ENCODE measurements around the gene ZNF709. TPM values are rescaled to one million over a fixed set of nuclear protein-coding genes. Genes with fewer than 3 reads are reported as not detected.
A peak's percentile ranks its signal among the peaks of the same experiment; 100 is the strongest.

The ZNF709 gene
- total and polyA plus RNA-seq, 2 of the 13 experiments (the other 11 are each of a cell fraction or from before 2014, with no cell fraction given), result 1.5 to 3.9 TPM

DNA sequence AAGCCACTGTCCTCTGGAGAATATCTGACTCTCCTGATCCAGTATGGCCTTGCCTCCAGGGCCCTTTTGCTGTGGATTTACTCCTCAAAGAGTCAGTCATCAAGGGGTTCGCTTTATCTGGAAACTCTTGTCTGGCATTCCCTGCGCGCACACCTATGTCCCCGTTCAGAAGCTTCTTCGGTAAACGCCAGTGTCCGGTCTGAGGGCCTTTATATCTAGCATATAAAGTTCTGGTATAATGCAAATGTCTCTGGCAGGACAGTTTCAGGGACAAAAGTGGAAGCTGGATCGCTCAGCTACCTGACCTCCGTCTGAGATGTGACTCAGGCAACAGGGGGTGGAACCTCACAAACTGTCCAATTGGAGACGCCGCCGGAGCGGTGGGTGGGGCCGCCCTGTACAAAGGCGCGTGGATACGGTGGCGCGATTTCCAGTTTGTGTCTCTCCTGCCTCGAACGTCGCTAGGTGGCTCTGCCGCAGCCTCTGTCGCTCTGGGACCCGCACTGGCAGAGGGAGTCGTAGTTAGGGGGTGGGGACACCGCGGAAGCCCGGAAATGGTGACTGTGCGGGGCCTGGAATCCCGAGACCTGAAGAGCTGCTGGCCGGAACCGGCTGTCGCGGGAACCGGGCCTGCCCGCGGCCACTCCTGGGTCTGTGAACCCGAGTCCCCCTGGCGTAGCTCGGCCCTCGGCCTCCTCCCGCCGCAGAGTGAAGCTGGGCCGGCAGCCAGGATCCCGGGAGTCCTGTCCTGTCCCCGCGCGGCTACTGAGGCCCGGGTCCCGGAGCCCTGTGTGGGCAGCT, 10.6 kb upstream of the ZNF709 start (continued):
- TF ChIP-seq, protein P1, sequence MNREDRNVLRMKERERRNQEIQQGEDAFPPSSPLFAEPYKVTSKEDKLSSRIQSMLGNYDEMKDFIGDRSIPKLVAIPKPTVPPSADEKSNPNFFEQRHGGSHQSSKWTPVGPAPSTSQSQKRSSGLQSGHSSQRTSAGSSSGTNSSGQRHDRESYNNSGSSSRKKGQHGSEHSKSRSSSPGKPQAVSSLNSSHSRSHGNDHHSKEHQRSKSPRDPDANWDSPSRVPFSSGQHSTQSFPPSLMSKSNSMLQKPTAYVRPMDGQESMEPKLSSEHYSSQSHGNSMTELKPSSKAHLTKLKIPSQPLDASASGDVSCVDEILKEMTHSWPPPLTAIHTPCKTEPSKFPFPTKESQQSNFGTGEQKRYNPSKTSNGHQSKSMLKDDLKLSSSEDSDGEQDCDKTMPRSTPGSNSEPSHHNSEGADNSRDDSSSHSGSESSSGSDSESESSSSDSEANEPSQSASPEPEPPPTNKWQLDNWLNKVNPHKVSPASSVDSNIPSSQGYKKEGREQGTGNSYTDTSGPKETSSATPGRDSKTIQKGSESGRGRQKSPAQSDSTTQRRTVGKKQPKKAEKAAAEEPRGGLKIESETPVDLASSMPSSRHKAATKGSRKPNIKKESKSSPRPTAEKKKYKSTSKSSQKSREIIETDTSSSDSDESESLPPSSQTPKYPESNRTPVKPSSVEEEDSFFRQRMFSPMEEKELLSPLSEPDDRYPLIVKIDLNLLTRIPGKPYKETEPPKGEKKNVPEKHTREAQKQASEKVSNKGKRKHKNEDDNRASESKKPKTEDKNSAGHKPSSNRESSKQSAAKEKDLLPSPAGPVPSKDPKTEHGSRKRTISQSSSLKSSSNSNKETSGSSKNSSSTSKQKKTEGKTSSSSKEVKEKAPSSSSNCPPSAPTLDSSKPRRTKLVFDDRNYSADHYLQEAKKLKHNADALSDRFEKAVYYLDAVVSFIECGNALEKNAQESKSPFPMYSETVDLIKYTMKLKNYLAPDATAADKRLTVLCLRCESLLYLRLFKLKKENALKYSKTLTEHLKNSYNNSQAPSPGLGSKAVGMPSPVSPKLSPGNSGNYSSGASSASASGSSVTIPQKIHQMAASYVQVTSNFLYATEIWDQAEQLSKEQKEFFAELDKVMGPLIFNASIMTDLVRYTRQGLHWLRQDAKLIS (CRISPR knock-in tag; IDR thresholded peaks at IDR 0.05), result no peak
- TF ChIP-seq ZNF10 (CRISPR knock-in tag; IDR thresholded peaks at IDR 0.05; ENCODE audit: borderline replicate concordance, low read depth) (no peak), GATAD1 (CRISPR knock-in tag; IDR thresholded peaks at IDR 0.05) (peak; percentile 85), NFYB (CRISPR knock-in tag; IDR thresholded peaks at IDR 0.05) (peak; percentile 80), ZBTB21 (CRISPR knock-in tag; IDR thresholded peaks at IDR 0.05) (no peak), RAD21 (CRISPR knock-in tag; IDR thresholded peaks at IDR 0.05) (peak; percentile 75), ZNF776 (CRISPR knock-in tag; IDR thresholded peaks at IDR 0.05) (peak; percentile 59; the same call in 1 of the 2 replicates), TSC22D2 (CRISPR knock-in tag; IDR thresholded peaks at IDR 0.05; ENCODE audit: borderline replicate concordance) (peak; percentile 65; the same call in 1 of the 2 replicates), ATRX (CRISPR knock-in tag; IDR thresholded peaks at IDR 0.05; ENCODE audit: borderline replicate concordance) (no peak), ZNF292 (CRISPR knock-in tag; IDR thresholded peaks at IDR 0.05; ENCODE audit: borderline replicate concordance, low read depth) (peak; percentile 58), SNRNP70 (IDR thresholded peaks at IDR 0.05; ENCODE audit: low read depth, low read length) (no peak), HOXA5 (CRISPR knock-in tag; IDR thresholded peaks at IDR 0.05) (no peak; the same call in 1 of the 2 replicates), ZBTB42 (CRISPR knock-in tag; IDR thresholded peaks at IDR 0.05) (peak; percentile 90), YY1 (IDR thresholded peaks at IDR 0.05; ENCODE audit: insufficient read depth, insufficient replicate concordance, low read depth, low read length) (peak; percentile 65), ZNF644 (CRISPR knock-in tag; IDR thresholded peaks at IDR 0.05; ENCODE audit: low read depth) (no peak), SOX6 (IDR thresholded peaks at IDR 0.05) (no peak), SOX6 (CRISPR knock-in tag; IDR thresholded peaks at IDR 0.05) (peak; percentile 70; the same call in 1 of the 2 replicates), MYNN (CRISPR knock-in tag; IDR thresholded peaks at IDR 0.05; ENCODE audit: low read depth) (no peak)
- TF ChIP-seq, protein P2, sequence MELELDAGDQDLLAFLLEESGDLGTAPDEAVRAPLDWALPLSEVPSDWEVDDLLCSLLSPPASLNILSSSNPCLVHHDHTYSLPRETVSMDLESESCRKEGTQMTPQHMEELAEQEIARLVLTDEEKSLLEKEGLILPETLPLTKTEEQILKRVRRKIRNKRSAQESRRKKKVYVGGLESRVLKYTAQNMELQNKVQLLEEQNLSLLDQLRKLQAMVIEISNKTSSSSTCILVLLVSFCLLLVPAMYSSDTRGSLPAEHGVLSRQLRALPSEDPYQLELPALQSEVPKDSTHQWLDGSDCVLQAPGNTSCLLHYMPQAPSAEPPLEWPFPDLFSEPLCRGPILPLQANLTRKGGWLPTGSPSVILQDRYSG (CRISPR knock-in tag; IDR thresholded peaks at IDR 0.05), result no peak
- TF ChIP-seq, protein P3, sequence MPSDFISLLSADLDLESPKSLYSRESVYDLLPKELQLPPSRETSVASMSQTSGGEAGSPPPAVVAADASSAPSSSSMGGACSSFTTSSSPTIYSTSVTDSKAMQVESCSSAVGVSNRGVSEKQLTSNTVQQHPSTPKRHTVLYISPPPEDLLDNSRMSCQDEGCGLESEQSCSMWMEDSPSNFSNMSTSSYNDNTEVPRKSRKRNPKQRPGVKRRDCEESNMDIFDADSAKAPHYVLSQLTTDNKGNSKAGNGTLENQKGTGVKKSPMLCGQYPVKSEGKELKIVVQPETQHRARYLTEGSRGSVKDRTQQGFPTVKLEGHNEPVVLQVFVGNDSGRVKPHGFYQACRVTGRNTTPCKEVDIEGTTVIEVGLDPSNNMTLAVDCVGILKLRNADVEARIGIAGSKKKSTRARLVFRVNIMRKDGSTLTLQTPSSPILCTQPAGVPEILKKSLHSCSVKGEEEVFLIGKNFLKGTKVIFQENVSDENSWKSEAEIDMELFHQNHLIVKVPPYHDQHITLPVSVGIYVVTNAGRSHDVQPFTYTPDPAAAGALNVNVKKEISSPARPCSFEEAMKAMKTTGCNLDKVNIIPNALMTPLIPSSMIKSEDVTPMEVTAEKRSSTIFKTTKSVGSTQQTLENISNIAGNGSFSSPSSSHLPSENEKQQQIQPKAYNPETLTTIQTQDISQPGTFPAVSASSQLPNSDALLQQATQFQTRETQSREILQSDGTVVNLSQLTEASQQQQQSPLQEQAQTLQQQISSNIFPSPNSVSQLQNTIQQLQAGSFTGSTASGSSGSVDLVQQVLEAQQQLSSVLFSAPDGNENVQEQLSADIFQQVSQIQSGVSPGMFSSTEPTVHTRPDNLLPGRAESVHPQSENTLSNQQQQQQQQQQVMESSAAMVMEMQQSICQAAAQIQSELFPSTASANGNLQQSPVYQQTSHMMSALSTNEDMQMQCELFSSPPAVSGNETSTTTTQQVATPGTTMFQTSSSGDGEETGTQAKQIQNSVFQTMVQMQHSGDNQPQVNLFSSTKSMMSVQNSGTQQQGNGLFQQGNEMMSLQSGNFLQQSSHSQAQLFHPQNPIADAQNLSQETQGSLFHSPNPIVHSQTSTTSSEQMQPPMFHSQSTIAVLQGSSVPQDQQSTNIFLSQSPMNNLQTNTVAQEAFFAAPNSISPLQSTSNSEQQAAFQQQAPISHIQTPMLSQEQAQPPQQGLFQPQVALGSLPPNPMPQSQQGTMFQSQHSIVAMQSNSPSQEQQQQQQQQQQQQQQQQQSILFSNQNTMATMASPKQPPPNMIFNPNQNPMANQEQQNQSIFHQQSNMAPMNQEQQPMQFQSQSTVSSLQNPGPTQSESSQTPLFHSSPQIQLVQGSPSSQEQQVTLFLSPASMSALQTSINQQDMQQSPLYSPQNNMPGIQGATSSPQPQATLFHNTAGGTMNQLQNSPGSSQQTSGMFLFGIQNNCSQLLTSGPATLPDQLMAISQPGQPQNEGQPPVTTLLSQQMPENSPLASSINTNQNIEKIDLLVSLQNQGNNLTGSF (CRISPR knock-in tag; IDR thresholded peaks at IDR 0.05), result no peak
